Stimulated activated CD4-positive, alpha-beta T cell treated with anti-CD3 and anti-CD28 coated beads, Interleukin-4, amount 100 ng/mL, for 48 hours (primary cell): Measurements from ENCODE around the gene ABCA7.

ENCODE experiments used
- DNase-seq, 2 donors: peaks; one replicate each; pipeline ENCODE4 v3.0.0-alpha.2; 2020; ENCODE audit warnings: low read depth in 2 of 2

ABCA7 gene

DNA sequence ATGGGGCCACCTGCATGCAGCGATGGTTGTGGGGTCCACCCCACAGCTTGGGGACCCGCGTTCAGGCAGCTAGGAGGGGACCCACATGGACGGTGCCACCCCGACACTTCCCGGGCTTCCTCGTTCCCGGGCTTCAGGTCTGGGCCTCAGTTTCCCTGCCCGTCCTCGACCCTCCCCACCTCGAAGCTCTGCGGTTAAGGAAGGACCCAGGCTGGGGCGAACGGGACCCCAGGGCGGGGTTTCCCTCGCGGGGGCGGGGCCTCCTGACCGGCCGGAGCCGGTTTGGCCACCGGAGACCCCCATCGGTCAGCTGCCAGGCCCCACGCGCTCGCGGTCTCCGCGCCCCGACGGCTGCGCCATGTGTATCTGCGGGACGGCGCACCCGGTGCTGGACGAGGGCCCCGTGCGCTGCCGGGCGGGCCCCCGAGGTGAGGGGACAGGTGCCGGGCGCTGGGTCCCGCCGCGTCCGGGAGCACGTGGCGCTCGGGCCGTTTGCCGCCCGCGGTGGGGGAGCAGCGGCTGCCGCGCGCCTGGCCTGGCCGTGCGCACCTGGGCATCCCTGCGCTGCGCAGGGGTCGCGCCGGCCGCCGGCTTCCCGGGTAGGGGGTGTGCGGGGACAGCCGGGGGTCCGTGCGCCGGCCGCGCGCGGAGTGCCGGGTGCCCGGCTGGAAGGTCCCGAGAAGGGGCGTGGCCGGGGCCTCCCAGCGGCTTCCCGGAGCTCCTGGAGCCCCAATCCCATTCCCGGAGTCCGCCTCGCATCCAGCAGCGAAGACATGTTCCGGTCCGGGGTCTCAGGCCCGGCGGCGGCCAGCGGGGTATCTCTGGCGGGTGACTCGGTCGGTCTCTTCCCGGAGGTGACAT lies 31.3 kb downstream of the ABCA7 start:
- DNase-seq, result no peak

- DNase-seq, result no peak
These were observed 32.6 kb downstream of the ABCA7 start for GRCh38 chr19:1072371-1073015.

- no peak for DNase-seq
These were observed 33.4 kb downstream of the ABCA7 start for GRCh38 chr19:1073063-1073955.

GRCh38 chr19:1073956-1074517 lies 34.1 kb downstream of the ABCA7 start:
- no peak for DNase-seq

- DNase-seq, result peak; percentile 74 to 78
These were observed 34.8 kb downstream of the ABCA7 start for GRCh38 chr19:1074544-1075283.

DNA sequence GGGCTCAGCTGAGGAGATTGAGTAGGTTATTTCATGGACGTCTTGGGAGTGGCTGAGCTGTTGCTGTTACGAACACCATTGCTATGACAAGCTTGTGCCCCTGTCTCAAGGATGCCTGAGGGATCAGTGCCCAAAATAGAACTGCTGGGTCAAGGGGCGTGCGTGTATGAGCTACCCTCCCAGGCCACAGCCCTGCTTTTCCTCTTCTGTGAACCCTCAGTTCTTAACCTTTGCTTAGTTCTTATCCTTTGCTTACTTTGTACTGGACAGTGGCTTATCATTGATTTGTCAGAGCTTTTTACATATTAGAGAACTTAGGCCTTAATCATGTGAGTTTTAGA lies 36.1 kb downstream of the ABCA7 start:
- DNase-seq, result no peak

DNA sequence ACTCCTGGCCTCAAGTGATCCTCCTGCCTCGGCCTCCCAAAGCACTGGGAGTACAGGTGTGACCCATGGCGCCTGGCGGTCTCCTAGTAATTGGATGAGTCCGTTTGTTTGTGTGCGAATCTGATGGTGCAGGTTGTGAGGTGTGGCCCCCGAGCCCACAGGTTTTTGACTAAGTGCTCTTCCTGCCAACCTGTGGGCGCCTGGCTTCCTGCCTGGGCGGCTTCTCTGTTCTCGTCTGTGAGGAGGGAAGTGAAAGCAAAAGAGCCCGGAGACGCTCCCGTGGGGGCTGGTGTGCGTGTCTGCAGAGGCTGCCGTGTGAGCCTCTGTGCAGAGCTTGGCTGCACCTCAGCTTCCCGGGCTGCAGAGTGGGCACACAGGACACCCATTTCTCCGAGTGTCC lies 37.0 kb downstream of the ABCA7 start:
- DNase-seq, result peak; percentile 80 to 88

GRCh38 chr19:1079566-1080111 lies 39.7 kb downstream of the ABCA7 start:
- DNase-seq, result peak; percentile 71 to 80

- DNase-seq, result no peak
These were observed 40.7 kb downstream of the ABCA7 start for GRCh38 chr19:1080360-1081161.

DNA sequence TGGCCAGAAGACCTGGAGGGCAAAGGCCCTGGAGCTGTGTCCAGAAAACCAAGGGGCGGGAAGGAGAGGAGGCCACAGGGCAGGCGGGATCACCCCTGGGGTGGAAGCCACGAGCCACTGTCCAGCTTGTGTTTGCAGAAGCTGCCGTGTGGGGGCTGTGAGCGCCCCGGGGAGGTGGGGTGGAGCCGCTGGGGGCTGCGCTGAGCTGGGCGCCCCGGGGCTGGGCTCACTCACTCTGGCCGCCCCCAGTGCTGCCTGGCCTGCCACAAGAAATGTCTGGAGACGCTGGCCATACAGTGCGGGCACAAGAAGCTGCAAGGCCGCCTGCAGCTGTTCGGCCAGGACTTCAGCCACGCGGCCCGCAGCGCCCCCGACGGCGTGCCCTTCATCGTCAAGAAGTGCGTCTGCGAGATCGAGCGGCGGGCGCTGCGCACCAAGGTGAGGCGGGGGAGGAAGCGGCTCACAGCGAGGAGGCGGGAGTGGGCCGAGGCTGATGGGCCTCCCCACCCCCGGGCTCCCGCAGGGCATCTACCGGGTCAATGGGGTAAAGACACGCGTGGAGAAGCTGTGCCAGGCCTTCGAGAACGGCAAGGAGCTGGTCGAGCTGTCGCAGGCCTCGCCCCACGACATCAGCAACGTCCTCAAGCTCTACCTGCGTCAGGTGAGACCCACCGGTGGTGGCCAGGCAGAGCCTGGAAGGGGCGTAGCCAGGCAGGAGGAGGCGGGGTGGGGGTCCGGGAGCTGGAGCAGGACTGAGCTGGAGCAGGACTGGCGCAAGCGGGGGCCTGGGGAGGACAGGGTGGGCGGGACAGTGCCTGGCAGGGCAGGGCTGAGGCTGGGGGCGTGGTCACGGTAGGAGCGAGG lies 41.6 kb downstream of the ABCA7 start:
- DNase-seq, result no peak

- DNase-seq, result peak; percentile 81 to 86
These were observed 42.4 kb downstream of the ABCA7 start for GRCh38 chr19:1082165-1082927.

DNA sequence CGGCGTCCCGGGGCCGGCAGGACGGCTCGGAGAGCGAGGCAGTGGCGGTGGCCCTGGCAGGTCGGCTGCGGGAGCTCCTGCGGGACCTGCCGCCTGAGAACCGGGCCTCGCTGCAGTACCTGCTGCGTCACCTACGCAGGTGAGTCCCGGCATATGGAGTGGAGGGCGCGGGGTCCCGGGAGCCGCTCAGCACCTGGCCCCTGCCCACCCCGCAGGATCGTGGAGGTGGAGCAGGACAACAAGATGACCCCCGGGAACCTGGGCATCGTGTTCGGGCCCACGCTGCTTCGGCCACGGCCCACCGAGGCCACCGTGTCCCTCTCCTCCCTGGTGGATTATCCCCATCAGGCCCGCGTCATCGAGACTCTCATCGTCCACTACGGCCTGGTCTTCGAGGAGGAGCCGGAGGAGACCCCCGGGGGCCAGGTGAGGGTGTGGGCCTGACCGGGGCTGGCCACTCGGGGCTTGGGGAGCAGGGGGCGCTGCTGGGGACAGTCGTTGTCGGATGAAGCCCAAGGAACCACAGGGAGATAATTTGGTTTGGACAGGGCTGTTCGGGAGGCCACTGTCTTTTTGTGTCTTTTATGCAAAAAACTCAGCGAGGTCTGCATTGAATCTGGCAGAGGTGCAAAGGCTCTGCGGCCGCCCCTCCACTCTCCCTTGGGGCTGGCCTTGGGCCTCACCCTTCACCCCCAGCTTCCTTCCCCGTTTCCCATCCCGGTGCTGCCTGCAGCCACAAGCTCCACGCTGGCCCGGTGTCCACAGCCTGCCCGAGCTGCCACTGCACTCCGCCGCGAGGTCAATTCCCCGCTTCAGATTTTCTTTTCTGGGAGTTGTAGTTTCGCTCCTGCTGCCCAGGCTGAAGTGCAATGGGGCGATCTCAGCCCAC lies 43.3 kb downstream of the ABCA7 start:
- no peak for DNase-seq

GRCh38 chr19:1084024-1084868 lies 44.3 kb downstream of the ABCA7 start:
- no peak for DNase-seq

DNA sequence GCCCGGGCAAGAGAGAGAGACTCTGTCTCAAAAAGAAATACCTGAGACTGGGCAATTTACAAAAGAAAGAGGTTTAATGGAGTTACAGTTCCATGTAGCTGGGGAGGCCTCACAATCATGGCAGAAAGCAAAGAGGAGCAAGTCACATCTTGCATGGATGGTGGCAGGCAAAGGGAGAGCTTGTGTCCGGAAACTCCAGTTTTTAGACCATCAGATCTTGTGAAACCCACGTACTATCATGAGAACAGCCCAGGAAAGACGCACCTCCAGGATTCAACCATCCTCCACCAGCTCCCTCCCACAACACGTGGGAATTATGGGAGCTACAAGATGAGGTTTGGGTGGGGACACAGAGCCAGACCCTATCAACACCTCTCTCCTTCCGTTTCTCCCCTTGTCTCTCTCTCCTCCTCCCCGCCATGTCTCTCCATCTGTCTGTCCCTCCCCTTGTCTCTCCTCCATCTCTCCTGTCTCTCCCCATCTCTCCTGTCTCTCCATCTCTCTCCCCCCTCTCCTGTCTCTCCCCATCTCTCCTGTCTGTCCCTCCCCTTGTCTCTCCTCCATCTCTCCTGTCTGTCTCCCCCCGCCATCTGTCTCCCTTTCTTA lies 45.2 kb downstream of the ABCA7 start:
- no peak for DNase-seq

DNA sequence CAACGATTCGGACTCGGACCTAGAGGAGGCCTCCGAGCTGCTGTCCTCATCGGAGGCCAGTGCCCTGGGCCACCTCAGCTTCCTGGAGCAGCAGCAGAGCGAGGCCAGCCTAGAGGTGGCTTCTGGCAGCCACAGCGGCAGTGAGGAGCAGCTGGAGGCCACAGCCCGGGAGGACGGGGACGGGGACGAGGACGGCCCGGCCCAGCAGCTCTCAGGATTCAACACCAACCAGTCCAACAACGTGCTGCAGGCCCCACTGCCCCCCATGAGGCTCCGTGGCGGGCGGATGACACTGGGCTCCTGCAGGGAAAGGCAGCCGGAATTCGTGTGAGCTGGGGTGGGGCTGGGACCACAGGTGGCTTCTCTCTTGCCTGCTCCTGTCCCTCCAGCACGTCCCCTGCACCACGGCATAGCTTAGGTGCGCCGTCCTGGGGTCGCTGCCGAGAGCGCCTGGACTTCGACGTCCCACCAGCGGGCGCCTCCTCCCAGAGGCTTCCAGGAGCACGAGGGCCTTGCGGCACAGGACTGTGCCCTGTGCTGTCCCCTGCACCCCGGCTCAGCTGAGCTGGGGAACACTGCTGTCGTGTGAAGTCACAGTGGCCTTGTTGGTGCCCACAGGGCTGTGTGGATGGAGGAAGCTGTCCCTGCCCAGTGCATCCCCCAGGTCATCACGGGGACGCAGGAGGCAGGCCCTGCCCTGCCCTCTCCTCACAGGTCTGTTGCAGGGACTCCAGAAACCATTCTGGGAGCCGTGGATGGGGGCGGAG lies 46.0 kb downstream of the ABCA7 start:
- no peak for DNase-seq
